Measurements from ENCODE around the gene PPA2. TPM values are rescaled to one million over a fixed set of nuclear protein-coding genes. Genes with fewer than 3 reads are reported as not detected.

Gene PPA2
- total RNA-seq, 1 experiment from 2014 or later = 98.5 TPM

DNA sequence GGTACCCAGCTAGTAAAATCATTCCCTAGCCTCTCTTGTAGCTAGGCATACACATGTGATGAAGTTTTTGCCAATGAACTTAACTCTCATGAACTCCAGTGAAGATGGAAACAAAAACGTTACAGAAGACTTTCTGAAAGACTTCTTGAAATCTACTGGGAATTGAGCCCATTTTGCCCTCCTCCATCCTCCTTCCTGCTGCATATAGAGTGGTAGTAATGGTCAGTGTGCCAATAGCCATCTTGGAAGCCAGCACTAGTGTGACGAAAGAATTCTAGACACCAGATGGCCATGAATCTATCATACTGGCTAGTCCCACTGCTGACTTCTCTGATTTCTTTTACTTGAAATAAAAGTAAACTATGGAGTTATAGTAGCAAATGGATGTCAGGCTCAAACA lies 30.9 kb upstream of the PPA2 start:
- Histone ChIP-seq H3K9me3 (ENCODE audit: control insufficient read depth in 1 of 2, insufficient read depth in 1 of 2, low read depth in 1 of 2, low read length in 2 of 2) (no peaks in the 10 kb centered on the region), H2AFZ (ENCODE audit: low read depth, low read length, poor library complexity, severe bottlenecking) (no peak overlapping the region), H4K20me1 (ENCODE audit: insufficient read depth) (no peaks in the 10 kb centered on the region), H3K4me3 (replicated peaks in 1 of 2; ENCODE audit: low read depth in 1 of 2, low read length in 2 of 2) (no peak overlapping the region), H3K79me2 (ENCODE audit: insufficient read depth, low read length) (no peaks in the 10 kb centered on the region), H3K9ac (ENCODE audit: low read length) (no peak overlapping the region), H3K9me2 (ENCODE audit: insufficient read depth) (0 out of 2 replicates have a peak, but pooled peaks cover 2% of the 10 kb centered on the region), H3K36me3 (ENCODE audit: control insufficient read depth in 1 of 2, insufficient read depth in 2 of 2, low read length in 2 of 2) (no peaks in the 10 kb centered on the region), H3K4me2 (ENCODE audit: low read length) (no peak overlapping the region), H3K27ac (ENCODE audit: low read depth, low read length) (no peak overlapping the region), H3K4me1 (ENCODE audit: control insufficient read depth in 1 of 2, insufficient read depth in 2 of 2, low read length in 2 of 2) (no peaks in the 10 kb centered on the region), H3K27me3 (ENCODE audit: insufficient read depth, low read length) (no peaks in the 10 kb centered on the region)
- CTCF ChIA-PET = no interaction called here
- RAD21 ChIA-PET (ENCODE audit: low non-redundant PET in 1 of 2, low total read pairs in 2 of 2, uncharacterized antibody in 2 of 2, unreplicated experiment in 2 of 2) = no interaction called here
- no peak for ATAC-seq
- DNase-seq (ENCODE audit: low read depth, low spot score) = no peak
- no peak for TF ChIP-seq RAD21 (IDR thresholded peaks at IDR 0.05; ENCODE audit: low read depth)
- TF ChIP-seq TCF7L2 (IDR thresholded peaks at IDR 0.05; ENCODE audit: borderline replicate concordance, extremely low read depth, insufficient read depth, insufficient read length) = no peak
- no peak for TF ChIP-seq EGR1 (IDR thresholded peaks at IDR 0.05; ENCODE audit: low read depth)
- TF ChIP-seq, protein P1, sequence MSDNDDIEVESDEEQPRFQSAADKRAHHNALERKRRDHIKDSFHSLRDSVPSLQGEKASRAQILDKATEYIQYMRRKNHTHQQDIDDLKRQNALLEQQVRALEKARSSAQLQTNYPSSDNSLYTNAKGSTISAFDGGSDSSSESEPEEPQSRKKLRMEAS (IDR thresholded peaks at IDR 0.05) = no peak
- TF ChIP-seq YY1 (IDR thresholded peaks at IDR 0.05; ENCODE audit: extremely low read depth, insufficient replicate concordance, low read depth, low read length) = no peak
- no peak for TF ChIP-seq FOSL1 (IDR thresholded peaks at IDR 0.05; ENCODE audit: low read depth)
- no peak for TF ChIP-seq POLR2A (IDR thresholded peaks at IDR 0.05; ENCODE audit: borderline replicate concordance, extremely low read depth, insufficient read depth, insufficient read length)
- no peak for TF ChIP-seq ZNF274 (IDR thresholded peaks at IDR 0.05; ENCODE audit: low read depth, low read length)
- no peak for TF ChIP-seq SP1 (IDR thresholded peaks at IDR 0.05; ENCODE audit: low read depth)
- TF ChIP-seq, protein P2, sequence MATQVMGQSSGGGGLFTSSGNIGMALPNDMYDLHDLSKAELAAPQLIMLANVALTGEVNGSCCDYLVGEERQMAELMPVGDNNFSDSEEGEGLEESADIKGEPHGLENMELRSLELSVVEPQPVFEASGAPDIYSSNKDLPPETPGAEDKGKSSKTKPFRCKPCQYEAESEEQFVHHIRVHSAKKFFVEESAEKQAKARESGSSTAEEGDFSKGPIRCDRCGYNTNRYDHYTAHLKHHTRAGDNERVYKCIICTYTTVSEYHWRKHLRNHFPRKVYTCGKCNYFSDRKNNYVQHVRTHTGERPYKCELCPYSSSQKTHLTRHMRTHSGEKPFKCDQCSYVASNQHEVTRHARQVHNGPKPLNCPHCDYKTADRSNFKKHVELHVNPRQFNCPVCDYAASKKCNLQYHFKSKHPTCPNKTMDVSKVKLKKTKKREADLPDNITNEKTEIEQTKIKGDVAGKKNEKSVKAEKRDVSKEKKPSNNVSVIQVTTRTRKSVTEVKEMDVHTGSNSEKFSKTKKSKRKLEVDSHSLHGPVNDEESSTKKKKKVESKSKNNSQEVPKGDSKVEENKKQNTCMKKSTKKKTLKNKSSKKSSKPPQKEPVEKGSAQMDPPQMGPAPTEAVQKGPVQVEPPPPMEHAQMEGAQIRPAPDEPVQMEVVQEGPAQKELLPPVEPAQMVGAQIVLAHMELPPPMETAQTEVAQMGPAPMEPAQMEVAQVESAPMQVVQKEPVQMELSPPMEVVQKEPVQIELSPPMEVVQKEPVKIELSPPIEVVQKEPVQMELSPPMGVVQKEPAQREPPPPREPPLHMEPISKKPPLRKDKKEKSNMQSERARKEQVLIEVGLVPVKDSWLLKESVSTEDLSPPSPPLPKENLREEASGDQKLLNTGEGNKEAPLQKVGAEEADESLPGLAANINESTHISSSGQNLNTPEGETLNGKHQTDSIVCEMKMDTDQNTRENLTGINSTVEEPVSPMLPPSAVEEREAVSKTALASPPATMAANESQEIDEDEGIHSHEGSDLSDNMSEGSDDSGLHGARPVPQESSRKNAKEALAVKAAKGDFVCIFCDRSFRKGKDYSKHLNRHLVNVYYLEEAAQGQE (IDR thresholded peaks at IDR 0.05; ENCODE audit: low read depth) = no peak
- no peak for TF ChIP-seq EZH2phosphoT487 (IDR thresholded peaks at IDR 0.05; ENCODE audit: borderline replicate concordance)
- TF ChIP-seq, protein P3, sequence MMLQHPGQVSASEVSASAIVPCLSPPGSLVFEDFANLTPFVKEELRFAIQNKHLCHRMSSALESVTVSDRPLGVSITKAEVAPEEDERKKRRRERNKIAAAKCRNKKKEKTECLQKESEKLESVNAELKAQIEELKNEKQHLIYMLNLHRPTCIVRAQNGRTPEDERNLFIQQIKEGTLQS (IDR thresholded peaks at IDR 0.05) = no peak
- TF ChIP-seq SRF (IDR thresholded peaks at IDR 0.05; ENCODE audit: low read depth) = no peak
- no peak for TF ChIP-seq CBX3 (IDR thresholded peaks at IDR 0.05; ENCODE audit: low read depth)
- TF ChIP-seq CEBPB (IDR thresholded peaks at IDR 0.05; ENCODE audit: low read depth) = no peak
- no peak for TF ChIP-seq EZH2 (IDR thresholded peaks at IDR 0.05)
- intact Hi-C loops (cut with micrococcal nuclease) = no loop called here
- POLR2A ChIA-PET = no interaction called here
- BruUV-seq (replicated peaks) = no TSS peak

Data from HCT116 (cell line).